GM18858 (cell line): ENCODE measurements around the gene EVI5L.

Experiments used
- ATAC-seq: cut with Tn5 transposase; IDR thresholded peaks from one replicate; pipeline ENCODE4 v1.9.1; 2021; ENCODE audit not compliant: unreplicated experiment

EVI5L gene

GRCh38 chr19:7894612-7895309, 64.7 kb downstream of the EVI5L start:
- no peak for ATAC-seq

DNA sequence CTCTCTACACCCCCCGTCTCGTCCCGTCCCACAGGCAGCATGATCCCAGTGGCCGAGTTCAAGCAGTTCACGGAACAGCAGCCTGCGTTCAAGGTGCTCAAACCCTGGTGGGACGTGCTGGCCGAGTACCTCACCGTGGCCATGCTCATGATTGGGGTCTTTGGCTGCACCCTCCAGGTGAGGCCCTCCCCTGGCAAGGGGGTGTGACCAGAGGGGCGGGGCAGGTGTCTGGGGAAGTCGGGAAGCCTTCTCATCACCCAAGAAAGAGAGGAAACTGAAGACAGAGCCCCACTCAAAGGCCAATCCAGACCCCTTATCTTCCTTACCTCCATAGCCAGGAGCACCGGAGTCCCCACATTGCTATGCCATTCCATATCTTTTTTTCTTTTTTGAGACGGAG, 65.5 kb downstream of the EVI5L start:
- ATAC-seq: no peak

- no peak for ATAC-seq
Observed at GRCh38 chr19:7897292-7897691, 67.3 kb downstream of the EVI5L start.

DNA sequence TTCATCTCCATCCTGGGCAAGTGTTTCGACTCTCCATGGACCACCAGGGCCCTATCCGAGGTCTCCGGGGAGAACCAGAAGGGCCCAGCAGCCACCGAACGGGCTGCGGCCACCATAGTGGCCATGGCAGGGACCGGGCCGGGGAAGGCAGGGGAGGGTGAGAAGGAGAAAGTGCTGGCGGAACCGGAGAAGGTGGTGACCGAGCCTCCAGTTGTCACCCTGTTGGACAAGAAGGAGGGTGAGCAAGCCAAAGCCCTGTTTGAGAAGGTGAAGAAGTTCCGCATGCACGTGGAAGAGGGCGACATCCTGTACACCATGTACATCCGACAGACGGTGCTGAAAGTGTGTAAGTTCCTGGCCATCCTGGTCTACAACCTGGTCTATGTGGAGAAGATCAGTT, 68.9 kb downstream of the EVI5L start:
- ATAC-seq: no peak

- no peak for ATAC-seq
Observed at GRCh38 chr19:7899751-7900378, 69.8 kb downstream of the EVI5L start.

GRCh38 chr19:7900401-7900870, 70.4 kb downstream of the EVI5L start:
- no peak for ATAC-seq

DNA sequence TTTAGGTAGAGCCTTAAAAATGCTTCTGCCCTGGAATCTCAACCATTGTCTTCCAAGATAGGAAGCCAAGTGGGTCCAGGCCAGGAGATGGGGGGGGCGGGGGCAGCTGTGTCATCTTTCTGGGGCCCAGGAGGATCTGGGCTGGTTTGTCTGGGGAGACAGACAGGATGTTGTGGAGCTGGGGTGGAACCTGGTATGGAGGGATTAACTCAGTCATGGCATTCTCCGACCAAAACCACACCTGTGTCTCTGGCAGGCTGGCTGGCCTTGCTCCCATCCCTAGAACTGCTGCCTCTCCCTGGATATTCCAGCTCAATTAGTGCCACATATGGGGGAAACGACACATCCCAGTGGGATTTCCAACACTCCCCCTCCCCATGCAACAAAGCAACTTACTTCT, 70.9 kb downstream of the EVI5L start:
- ATAC-seq: no peak

DNA sequence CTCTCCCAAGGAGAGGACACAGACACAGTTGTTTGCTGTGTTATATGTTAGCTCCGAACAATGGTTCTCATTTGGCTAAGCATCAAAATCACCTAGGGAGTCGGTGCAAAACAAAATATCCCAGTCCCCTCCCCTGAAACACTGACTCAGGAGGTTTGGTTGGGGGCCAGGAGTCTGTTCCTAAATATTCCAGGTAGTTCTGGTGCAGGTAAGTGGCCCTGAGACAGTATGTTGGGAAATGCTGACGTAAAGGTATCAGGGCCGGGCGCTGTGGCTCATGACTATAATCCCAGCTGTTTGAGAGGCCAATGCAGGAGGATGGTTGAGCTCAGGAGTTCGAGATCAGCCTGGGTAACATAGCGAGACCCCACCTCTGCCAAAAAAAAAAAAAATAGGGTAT, 71.3 kb downstream of the EVI5L start:
- ATAC-seq: no peak

- no peak for ATAC-seq
Observed at GRCh38 chr19:7902796-7903243, 72.8 kb downstream of the EVI5L start.

- ATAC-seq: peak; percentile 60
Observed at GRCh38 chr19:7903244-7904073, 73.4 kb downstream of the EVI5L start, which contains the start of gene MAP2K7. Gene MAP2K7, plus strand, starts transcription at chr19:7903877. Its CDS starts 68 bp downstream, at chr19:7903945.

DNA sequence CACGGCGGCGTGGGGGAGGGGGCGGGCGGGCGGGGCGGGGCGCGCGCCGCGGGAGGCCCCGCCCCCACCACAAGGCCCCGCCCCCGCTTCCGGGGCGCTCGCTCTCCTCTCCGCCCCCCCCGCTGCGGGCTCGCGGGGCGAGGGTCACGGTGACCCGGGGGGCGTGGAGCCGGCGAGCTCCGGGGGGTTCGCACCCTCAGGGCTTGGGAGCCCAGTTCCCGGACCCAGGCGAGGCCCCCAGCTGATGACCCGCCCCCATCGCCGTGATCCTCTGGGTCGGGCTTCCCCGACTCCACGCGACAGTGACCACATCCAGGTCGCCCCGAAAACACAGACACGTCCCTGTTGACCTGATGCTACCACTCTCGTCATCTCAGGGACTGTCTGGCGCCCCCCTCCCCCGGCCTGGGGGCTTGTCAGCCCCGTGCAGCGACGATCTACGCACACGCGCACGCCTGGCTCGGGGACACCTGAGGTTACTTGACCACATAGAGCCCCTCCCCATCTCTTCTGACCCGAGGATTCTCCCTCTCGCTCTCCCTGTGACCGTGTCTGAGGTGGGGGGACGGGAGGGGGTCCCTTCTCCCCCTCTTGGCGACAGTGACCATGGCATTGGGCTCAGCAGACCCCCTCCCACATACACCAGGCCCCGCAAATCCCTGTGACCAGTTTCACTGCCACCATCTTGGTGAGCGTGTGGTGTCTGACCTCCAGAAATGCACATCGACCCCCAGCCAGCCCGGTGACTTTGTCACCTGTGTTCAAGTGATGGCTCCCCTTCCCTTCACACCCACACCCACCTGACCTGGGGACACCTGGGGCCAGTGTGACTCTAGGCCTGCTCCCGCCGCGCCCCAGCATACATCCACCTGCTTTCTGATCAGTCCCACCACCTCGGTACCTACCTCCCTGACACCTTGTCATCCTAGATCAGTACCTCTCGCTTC, 74.3 kb downstream of the EVI5L start:
- ATAC-seq: peak; percentile 14

GRCh38 chr19:7905268-7905667, 75.2 kb downstream of the EVI5L start:
- no peak for ATAC-seq

DNA sequence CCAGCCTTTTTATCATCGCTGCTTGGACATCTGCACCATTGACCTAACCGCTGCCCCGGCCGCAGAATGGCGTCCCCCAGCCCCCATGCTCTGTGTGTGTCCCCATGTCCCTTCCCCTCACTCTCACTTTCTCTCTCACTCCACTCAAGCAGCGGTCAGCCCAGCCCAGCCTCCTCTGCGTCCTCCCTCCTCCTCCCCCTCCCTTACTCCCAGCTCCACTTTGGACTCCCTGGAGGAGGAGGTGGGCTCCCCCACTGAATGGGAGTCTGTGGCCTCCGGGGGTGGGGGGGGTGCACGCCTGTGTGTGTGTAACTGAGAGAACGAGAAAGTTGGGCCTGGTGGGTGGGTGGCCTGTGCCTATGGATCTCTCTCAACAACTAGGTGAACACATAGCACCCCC, 75.8 kb downstream of the EVI5L start:
- no peak for ATAC-seq

- ATAC-seq: no peak
Observed at GRCh38 chr19:7907122-7907521, 77.1 kb downstream of the EVI5L start.

GRCh38 chr19:7907544-7907943, 77.5 kb downstream of the EVI5L start:
- ATAC-seq: no peak

GRCh38 chr19:7908078-7908699, 78.2 kb downstream of the EVI5L start:
- ATAC-seq: no peak

- no peak for ATAC-seq
Observed at GRCh38 chr19:7908742-7909461, 78.9 kb downstream of the EVI5L start.

DNA sequence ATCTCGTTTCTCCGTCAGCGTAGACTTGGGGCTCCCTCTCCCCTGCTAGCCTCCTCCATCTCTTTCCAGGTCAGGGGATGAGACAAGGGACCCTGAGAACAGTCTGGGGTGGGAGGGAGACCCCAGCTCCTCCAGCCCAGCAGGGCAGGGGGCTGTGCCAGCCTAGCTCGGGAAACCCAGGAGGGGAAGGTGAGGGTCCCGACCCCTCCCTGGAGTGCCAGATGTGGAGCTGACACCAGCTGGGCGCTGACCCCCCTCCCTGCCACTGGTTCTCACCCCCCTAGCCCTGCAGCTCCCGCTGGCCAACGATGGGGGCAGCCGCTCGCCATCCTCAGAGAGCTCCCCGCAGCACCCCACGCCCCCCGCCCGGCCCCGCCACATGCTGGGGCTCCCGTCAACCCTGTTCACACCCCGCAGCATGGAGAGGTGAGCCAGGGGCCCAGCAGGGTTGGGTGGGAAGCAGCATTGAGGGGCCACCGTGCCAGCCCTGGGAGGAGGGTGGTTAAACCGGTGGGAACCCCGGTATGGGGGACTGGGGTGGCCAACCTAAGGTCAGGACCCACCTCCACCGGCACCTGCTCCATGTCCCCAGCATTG, 79.6 kb downstream of the EVI5L start:
- ATAC-seq: no peak
